Lower lobe of right lung (tissue), 2 donors: ENCODE data around the gene HCLS1. TPM values are rescaled to one million over a fixed set of nuclear protein-coding genes. Genes with fewer than 3 reads are reported as not detected.

Experiments
- ATAC-seq, 2 donors: fragments of 200-7000 bp; cut with Tn5 transposase; one replicate each; pipeline ENCODE4 v1.9.1; 2020 to 2022; ENCODE audit warnings: mild to moderate bottlenecking in 2 of 2, moderate library complexity in 2 of 2
- DNase-seq: peaks from one replicate; pipeline ENCODE4 v3.0.0-alpha.2; 2020
- H3K27ac ChIP-seq: fragments of 200-600 bp; one replicate; pipeline ENCODE4 v1.8.0; 2022
- H3K27me3 ChIP-seq: fragments of 200-600 bp; one replicate; pipeline ENCODE4 v1.8.0; 2022; ENCODE audit warnings: low read depth
- H3K36me3 ChIP-seq: fragments of 200-600 bp; one replicate; pipeline ENCODE4 v1.8.0; 2022; ENCODE audit warnings: mild to moderate bottlenecking
- H3K4me1 ChIP-seq: fragments of 200-600 bp; one replicate; pipeline ENCODE4 v1.8.0; 2022
- H3K4me3 ChIP-seq: fragments of 200-600 bp; one replicate; pipeline ENCODE4 v1.8.0; 2022; ENCODE audit warnings: mild to moderate bottlenecking
- H3K9me3 ChIP-seq: fragments of 200-600 bp; one replicate; pipeline ENCODE4 v1.8.0; 2022
- CTCF ChIP-seq: fragments of 200-600 bp; IDR thresholded peaks from one replicate; pipeline ENCODE4 v1.8.0; 2022; ENCODE audit warnings: antibody characterized with exemption, mild to moderate bottlenecking
- intact Hi-C: fragments of 100-400 bp; cut with DNase I; formaldehyde crosslinking; loops from one replicate; pipeline ENCODE4 v1.11.0; 2022
- total RNA-seq: library from RNA; stranded (reverse); fragmentation: NEBNext Ultra II Directional; extraction: Animal tissue kit (Norgen Biotek cat#: 25700); gene quantifications from one replicate; pipeline ENCODE4 v1.2.1, GENCODE V29; 2021
- donor health status: DM: no; HTN: yes; CAD: no; lungs with severe emphysema.

The HCLS1 gene
- total RNA-seq, 1 donor from 2014 or later, result 93.6 TPM

GRCh38 chr3:121654493-121655385 is 6.0 kb downstream of the HCLS1 start:
- Histone ChIP-seq H3K4me3 (no peak overlapping the region), H3K27ac (no peak overlapping the region), H3K27me3 (no peaks in the 10 kb centered on the region), H3K4me1 (peaks cover 12% of the 10 kb centered on the region), H3K9me3 (no peaks in the 10 kb centered on the region), H3K36me3 (peaks cover 14% of the 10 kb centered on the region)
- ATAC-seq (no peak), DNase-seq (no peak)
- intact Hi-C loops, result no loop called here
- no peak for TF ChIP-seq CTCF

GRCh38 chr3:121651684-121652083 is 9.0 kb downstream of the HCLS1 start:
- intact Hi-C loops, result no loop called here
- ATAC-seq (no peak), DNase-seq (no peak)
- no peak overlapping the region for H3K4me3 ChIP-seq
- H3K9me3 ChIP-seq, result no peaks in the 10 kb centered on the region
- TF ChIP-seq CTCF, result no peak
- H3K27me3 ChIP-seq, result no peaks in the 10 kb centered on the region
- H3K4me1 ChIP-seq, result no peaks in the 10 kb centered on the region
- H3K36me3 ChIP-seq, result peaks cover 8% of the 10 kb centered on the region
- H3K27ac ChIP-seq, result no peak overlapping the region

GRCh38 chr3:121649645-121650044 is 11.1 kb downstream of the HCLS1 start:
- no peaks in the 10 kb centered on the region for H3K9me3 ChIP-seq
- intact Hi-C loops, result no loop called here

GRCh38 chr3:121648219-121648958 is 12.3 kb downstream of the HCLS1 start:
- Histone ChIP-seq H3K27me3 (no peaks in the 10 kb centered on the region), H3K4me1 (no peaks in the 10 kb centered on the region), H3K9me3 (no peaks in the 10 kb centered on the region), H3K27ac (peak overlapping the region; percentile 36), H3K4me3 (no peak overlapping the region), H3K36me3 (peaks cover 23% of the 10 kb centered on the region)
- ATAC-seq (no peak), DNase-seq (no peak)
- no peak for TF ChIP-seq CTCF
- intact Hi-C loops, result no loop called here

More at GRCh38 chr3:121649645-121650044, 11.1 kb downstream of the HCLS1 start:
- peaks cover 10% of the 10 kb centered on the region for H3K36me3 ChIP-seq
- DNase-seq (no peak), ATAC-seq (no peak)
- H3K27ac ChIP-seq, result no peak overlapping the region
- H3K4me1 ChIP-seq, result no peaks in the 10 kb centered on the region
- no peaks in the 10 kb centered on the region for H3K27me3 ChIP-seq
- no peak for TF ChIP-seq CTCF
- no peak overlapping the region for H3K4me3 ChIP-seq

GRCh38 chr3:121645054-121645453 is 15.6 kb downstream of the HCLS1 start:
- Histone ChIP-seq H3K4me3 (no peak overlapping the region), H3K27me3 (no peaks in the 10 kb centered on the region), H3K4me1 (no peaks in the 10 kb centered on the region), H3K9me3 (no peaks in the 10 kb centered on the region), H3K36me3 (peaks cover 35% of the 10 kb centered on the region), H3K27ac (no peak overlapping the region)
- ATAC-seq (no peak), DNase-seq (no peak)
- intact Hi-C loops, result no loop called here
- no peak for TF ChIP-seq CTCF
